Lower leg skin (tissue), 4 donors: ENCODE measurements around the gene PRCP. TPM values are rescaled to one million over a fixed set of nuclear protein-coding genes. Genes with fewer than 3 reads are reported as not detected.

Experiments
- DNase-seq, 2 donors: peaks; one replicate each; pipeline ENCODE4 v3.0.0-alpha.2; 2019; ENCODE audit warnings: low spot score in 2 of 2
- H3K4me3 ChIP-seq: fragments of 200-600 bp; sonication (generic); 2 replicates; pipeline ENCODE4 v1.5.1; 2017; ENCODE audit warnings: mild to moderate bottlenecking, low read depth; ENCODE audit not compliant: poor library complexity, severe bottlenecking
- CTCF ChIP-seq, 3 donors: fragments of 450-650 bp; IDR thresholded peaks; one replicate each; pipeline ENCODE4 v1.5.1; 2016; ENCODE audit warnings: antibody characterized with exemption in 3 of 3, mild to moderate bottlenecking in 3 of 3, moderate library complexity in 2 of 3
- POLR2A ChIP-seq, 2 donors: fragments of 450-650 bp; IDR thresholded peaks; one replicate each; pipeline ENCODE4 v1.6.1; 2016 to 2017; ENCODE audit warnings: antibody characterized with exemption in 2 of 2, mild to moderate bottlenecking in 1 of 2, moderate library complexity in 1 of 2
- WGBS, 2 donors: methylation state at CpG; one replicate each; pipeline ENCODE4 v1.1.5; 2018; 5-methylcytosine and 5-hydroxymethylcytosine counted together
- intact Hi-C: fragments of 100-400 bp; cut with DNase I; formaldehyde crosslinking; loops from one replicate; pipeline ENCODE4 v1.15.0; 2023; ENCODE audit warnings: low total_unique reads
- total RNA-seq, 4 donors: library from RNA; depleted of rRNA; stranded (reverse); fragments of >200 nt; gene quantifications; one replicate each; pipeline ENCODE4 v1.1.0, GENCODE V29; 2016

The PRCP gene
- total RNA-seq, 4 donors from 2014 or later: 31.5 to 56.8 (median 53.8) TPM

- intact Hi-C loops: no loop called here
- no peak overlapping the region for H3K4me3 ChIP-seq
- TF ChIP-seq CTCF (IDR thresholded peaks at IDR 0.05): no peak
- TF ChIP-seq POLR2A (IDR thresholded peaks at IDR 0.05): no peak
- DNase-seq: no peak
Observed at GRCh38 chr11:82837650-82838049, 62.6 kb downstream of the PRCP start.

GRCh38 chr11:82832983-82833382 lies 67.2 kb downstream of the PRCP start:
- intact Hi-C loops: no loop called here
- no peak for DNase-seq
- WGBS, 2 donors: 95 to 98% methylated on average over 4 of the region's 4 CpGs
- TF ChIP-seq CTCF (IDR thresholded peaks at IDR 0.05) (no peak), POLR2A (IDR thresholded peaks at IDR 0.05) (no peak)
- H3K4me3 ChIP-seq: no peak overlapping the region

- WGBS, 2 donors: 68 to 71% methylated on average over 3 of the region's 3 CpGs
- intact Hi-C loops: no loop called here
- no peak overlapping the region for H3K4me3 ChIP-seq
- DNase-seq: no peak
- TF ChIP-seq POLR2A (IDR thresholded peaks at IDR 0.05): no peak
- no peak for TF ChIP-seq CTCF (IDR thresholded peaks at IDR 0.05)
Observed at GRCh38 chr11:82831364-82831763, 68.9 kb downstream of the PRCP start.

GRCh38 chr11:82830746-82831145 lies 69.5 kb downstream of the PRCP start:
- H3K4me3 ChIP-seq: no peak overlapping the region
- 89 to 93% methylated on average over 1 of the region's 1 CpG for WGBS, 2 donors
- intact Hi-C loops: no loop called here
- DNase-seq: no peak
- TF ChIP-seq POLR2A (IDR thresholded peaks at IDR 0.05) (no peak), CTCF (IDR thresholded peaks at IDR 0.05) (no peak)

- intact Hi-C loops: no loop called here
- TF ChIP-seq POLR2A (IDR thresholded peaks at IDR 0.05): no peak
- TF ChIP-seq CTCF (IDR thresholded peaks at IDR 0.05): no peak
- 53 to 67% methylated on average over 1 of the region's 1 CpG for WGBS, 2 donors
- H3K4me3 ChIP-seq: no peak overlapping the region
- no peak for DNase-seq
Observed at GRCh38 chr11:82829101-82829500, 71.1 kb downstream of the PRCP start.

- no peak for DNase-seq
- H3K4me3 ChIP-seq: no peak overlapping the region
- WGBS, 2 donors: 96 to 100% methylated on average over 1 of the region's 1 CpG
- TF ChIP-seq CTCF (IDR thresholded peaks at IDR 0.05): no peak
- no peak for TF ChIP-seq POLR2A (IDR thresholded peaks at IDR 0.05)
- intact Hi-C loops: no loop called here
Observed at GRCh38 chr11:82828472-82828871, 71.8 kb downstream of the PRCP start.
